ENCODE data around the gene KLHL42.
"Not testable (repeated sequence)": the region's sequence is repeated elsewhere in the genome, so short reads cannot be mapped to it uniquely, and the experiment has no call there.

The KLHL42 gene

GRCh38 chr12:27817766-27818165 is 37.7 kb downstream of the KLHL42 start:
- DNase-seq (ENCODE audit: low spot score) = no peak

- DNase-seq (ENCODE audit: low spot score) = no peak
Measured at GRCh38 chr12:27818401-27818918, 38.4 kb downstream of the KLHL42 start.

- DNase-seq (ENCODE audit: low spot score) = no peak
Measured at GRCh38 chr12:27820564-27820963, 40.5 kb downstream of the KLHL42 start.

- DNase-seq (ENCODE audit: low spot score) = peak; percentile 51
Measured at GRCh38 chr12:27821259-27821973, 41.4 kb downstream of the KLHL42 start.

- no peak for DNase-seq (ENCODE audit: low spot score)
Measured at GRCh38 chr12:27822076-27822712, 42.2 kb downstream of the KLHL42 start.

GRCh38 chr12:27823038-27823437 is 43.0 kb downstream of the KLHL42 start:
- no peak for DNase-seq (ENCODE audit: low spot score)

- no peak for DNase-seq (ENCODE audit: low spot score)
Measured at GRCh38 chr12:27824126-27824842, 44.3 kb downstream of the KLHL42 start.

- DNase-seq (ENCODE audit: low spot score) = no peak
Measured at GRCh38 chr12:27826076-27826475, 46.0 kb downstream of the KLHL42 start.

GRCh38 chr12:27828196-27828595 is 48.2 kb downstream of the KLHL42 start:
- no peak for DNase-seq (ENCODE audit: low spot score)

GRCh38 chr12:27838543-27839185 is 58.6 kb downstream of the KLHL42 start:
- no peak for DNase-seq (ENCODE audit: low spot score)

- no peak for DNase-seq (ENCODE audit: low spot score)
Measured at GRCh38 chr12:27840229-27840999, 60.4 kb downstream of the KLHL42 start.

- DNase-seq (ENCODE audit: low spot score) = no peak
Measured at GRCh38 chr12:27841392-27841882, 61.4 kb downstream of the KLHL42 start.

GRCh38 chr12:27843714-27844245 is 63.7 kb downstream of the KLHL42 start:
- DNase-seq (ENCODE audit: low spot score) = no peak

GRCh38 chr12:27844366-27845090 is 64.5 kb downstream of the KLHL42 start:
- no peak for DNase-seq (ENCODE audit: low spot score)

GRCh38 chr12:27845187-27845586 is 65.2 kb downstream of the KLHL42 start:
- DNase-seq (ENCODE audit: low spot score) = no peak

GRCh38 chr12:27845706-27846105 is 65.7 kb downstream of the KLHL42 start:
- not testable (repeated sequence) for DNase-seq (ENCODE audit: low spot score)

GRCh38 chr12:27847293-27847692 is 67.3 kb downstream of the KLHL42 start:
- DNase-seq (ENCODE audit: low spot score) = not testable (repeated sequence)

- no peak for DNase-seq (ENCODE audit: low spot score)
Measured at GRCh38 chr12:27851311-27851710, 71.3 kb downstream of the KLHL42 start.

- no peak for DNase-seq (ENCODE audit: low spot score)
Measured at GRCh38 chr12:27852117-27852516, 72.1 kb downstream of the KLHL42 start.

Measured in HuH-7.5 (cell line).